GM12874 (cell line): Measurements from ENCODE around the gene EPX.

Experiments
- CTCF ChIP-seq: IDR thresholded peaks from 2 replicates; pipeline ENCODE4 v1.5.1; 2011; ENCODE audit warnings: low read depth, mild to moderate bottlenecking, control low read depth, low read length, moderate library complexity; ENCODE audit not compliant: insufficient read depth

Gene EPX

GRCh38 chr17:58200024-58200633, 7.6 kb downstream of the EPX start:
- peak; percentile 79 for TF ChIP-seq CTCF

GRCh38 chr17:58202859-58203258, 10.3 kb downstream of the EPX start:
- no peak for TF ChIP-seq CTCF

- TF ChIP-seq CTCF: no peak
These were observed 12.3 kb downstream of the EPX start for GRCh38 chr17:58204796-58205195.

GRCh38 chr17:58205936-58206335, 13.4 kb downstream of the EPX start:
- no peak for TF ChIP-seq CTCF

GRCh38 chr17:58207451-58207850, 14.9 kb downstream of the EPX start:
- no peak for TF ChIP-seq CTCF

- no peak for TF ChIP-seq CTCF
These were observed 15.8 kb downstream of the EPX start for GRCh38 chr17:58208344-58208743.

- peak; percentile 51 for TF ChIP-seq CTCF
These were observed 18.4 kb downstream of the EPX start for GRCh38 chr17:58210922-58211321.
